ENCODE measurements around the gene SELE.

The SELE gene

GRCh38 chr1:169680377-169681019 is 53.4 kb downstream of the SELE start:
- peak; percentile 35 for DNase-seq

- DNase-seq, result no peak
Observed at GRCh38 chr1:169679692-169680091, 54.2 kb downstream of the SELE start.

GRCh38 chr1:169676001-169676400 is 57.9 kb downstream of the SELE start:
- DNase-seq, result no peak
